ENCODE measurements around the gene P2RX3.
"Not testable (repeated sequence)": the region's sequence is repeated elsewhere in the genome, so short reads cannot be mapped to it uniquely, and the experiment has no call there.

The P2RX3 gene

DNA sequence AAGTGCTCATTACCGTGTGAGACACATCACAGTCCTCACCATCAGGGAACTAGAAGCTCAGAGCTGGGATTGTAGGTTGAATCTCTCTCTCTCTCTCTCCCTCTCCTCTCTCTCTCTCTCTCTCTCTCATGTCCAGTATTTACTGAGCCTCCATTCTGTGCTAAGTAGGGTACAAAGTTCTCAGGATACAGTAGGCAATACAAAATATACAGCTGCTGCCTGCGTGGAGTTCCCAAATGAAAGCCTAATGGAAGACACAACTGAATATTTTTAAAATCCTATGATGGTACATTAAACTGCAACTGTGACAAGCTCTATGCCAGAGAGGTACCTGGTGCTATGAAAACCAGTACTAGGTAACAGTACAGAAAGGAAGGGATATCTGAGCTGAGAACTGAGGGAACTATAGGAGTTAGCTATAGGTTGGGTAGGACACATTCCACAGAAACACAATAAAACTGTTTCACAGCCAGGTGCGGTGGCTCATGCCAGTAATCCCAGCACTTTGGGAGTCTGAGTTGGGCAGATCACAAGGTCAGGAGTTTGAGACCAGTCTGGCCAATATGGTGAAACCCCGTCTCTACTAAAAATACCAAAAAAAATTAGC is 61.9 kb downstream of the P2RX3 start:
- in situ Hi-C loops (cut with MboI; ENCODE audit: low pct_unique_long_range_greater_than_20kb, low sequenced_read_pairs, unreplicated experiment), result no loop called here
- TF ChIP-seq, protein P1, sequence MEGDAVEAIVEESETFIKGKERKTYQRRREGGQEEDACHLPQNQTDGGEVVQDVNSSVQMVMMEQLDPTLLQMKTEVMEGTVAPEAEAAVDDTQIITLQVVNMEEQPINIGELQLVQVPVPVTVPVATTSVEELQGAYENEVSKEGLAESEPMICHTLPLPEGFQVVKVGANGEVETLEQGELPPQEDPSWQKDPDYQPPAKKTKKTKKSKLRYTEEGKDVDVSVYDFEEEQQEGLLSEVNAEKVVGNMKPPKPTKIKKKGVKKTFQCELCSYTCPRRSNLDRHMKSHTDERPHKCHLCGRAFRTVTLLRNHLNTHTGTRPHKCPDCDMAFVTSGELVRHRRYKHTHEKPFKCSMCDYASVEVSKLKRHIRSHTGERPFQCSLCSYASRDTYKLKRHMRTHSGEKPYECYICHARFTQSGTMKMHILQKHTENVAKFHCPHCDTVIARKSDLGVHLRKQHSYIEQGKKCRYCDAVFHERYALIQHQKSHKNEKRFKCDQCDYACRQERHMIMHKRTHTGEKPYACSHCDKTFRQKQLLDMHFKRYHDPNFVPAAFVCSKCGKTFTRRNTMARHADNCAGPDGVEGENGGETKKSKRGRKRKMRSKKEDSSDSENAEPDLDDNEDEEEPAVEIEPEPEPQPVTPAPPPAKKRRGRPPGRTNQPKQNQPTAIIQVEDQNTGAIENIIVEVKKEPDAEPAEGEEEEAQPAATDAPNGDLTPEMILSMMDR (IDR thresholded peaks at IDR 0.05; ENCODE audit: extremely low read depth, insufficient read depth, missing control alignments), result no peak
- no peak for DNase-seq (ENCODE audit: low spot score)

DNA sequence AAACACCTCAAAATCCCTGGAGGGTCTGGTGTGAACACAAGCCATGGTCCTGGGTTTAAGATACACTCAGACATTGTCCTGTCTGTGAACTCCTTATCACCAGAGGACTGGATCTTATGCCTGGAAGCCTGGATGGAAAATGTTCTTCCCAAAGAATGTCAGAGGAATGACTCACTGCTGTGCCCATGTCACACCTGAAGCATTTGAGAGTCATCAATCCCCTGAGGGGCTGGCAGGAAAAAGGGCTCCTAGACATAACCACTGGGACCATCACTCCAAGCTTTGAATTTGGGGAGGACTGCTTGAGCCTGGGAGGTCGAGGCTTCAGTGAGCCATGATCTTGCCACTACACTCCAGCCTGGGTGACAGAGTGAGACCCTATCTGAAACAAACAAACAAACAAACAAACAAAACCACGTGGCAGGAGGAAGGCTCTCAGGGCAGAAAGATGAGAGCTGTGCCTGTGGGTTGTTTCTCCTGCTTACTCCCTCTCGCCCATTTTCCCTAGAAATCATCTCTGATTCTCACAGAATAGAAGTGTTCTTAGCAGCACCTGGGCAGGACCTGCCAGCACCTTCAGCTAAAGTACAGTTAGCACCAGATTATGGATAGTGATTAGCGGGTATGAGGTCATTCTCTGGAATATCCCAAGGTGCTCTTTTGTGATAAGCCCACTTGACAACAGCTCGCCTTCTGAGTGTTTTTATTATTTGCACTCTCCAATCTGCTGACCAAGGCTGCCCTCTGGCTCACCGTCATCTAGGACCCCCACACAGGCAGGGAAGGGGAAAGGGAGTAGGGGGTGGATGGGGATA is 64.2 kb downstream of the P2RX3 start:
- TF ChIP-seq, protein P1 (IDR thresholded peaks at IDR 0.05; ENCODE audit: extremely low read depth, insufficient read depth, missing control alignments), result no peak
- no peak for DNase-seq (ENCODE audit: low spot score)
- in situ Hi-C loops (cut with MboI; ENCODE audit: low pct_unique_long_range_greater_than_20kb, low sequenced_read_pairs, unreplicated experiment), result no loop called here

DNA sequence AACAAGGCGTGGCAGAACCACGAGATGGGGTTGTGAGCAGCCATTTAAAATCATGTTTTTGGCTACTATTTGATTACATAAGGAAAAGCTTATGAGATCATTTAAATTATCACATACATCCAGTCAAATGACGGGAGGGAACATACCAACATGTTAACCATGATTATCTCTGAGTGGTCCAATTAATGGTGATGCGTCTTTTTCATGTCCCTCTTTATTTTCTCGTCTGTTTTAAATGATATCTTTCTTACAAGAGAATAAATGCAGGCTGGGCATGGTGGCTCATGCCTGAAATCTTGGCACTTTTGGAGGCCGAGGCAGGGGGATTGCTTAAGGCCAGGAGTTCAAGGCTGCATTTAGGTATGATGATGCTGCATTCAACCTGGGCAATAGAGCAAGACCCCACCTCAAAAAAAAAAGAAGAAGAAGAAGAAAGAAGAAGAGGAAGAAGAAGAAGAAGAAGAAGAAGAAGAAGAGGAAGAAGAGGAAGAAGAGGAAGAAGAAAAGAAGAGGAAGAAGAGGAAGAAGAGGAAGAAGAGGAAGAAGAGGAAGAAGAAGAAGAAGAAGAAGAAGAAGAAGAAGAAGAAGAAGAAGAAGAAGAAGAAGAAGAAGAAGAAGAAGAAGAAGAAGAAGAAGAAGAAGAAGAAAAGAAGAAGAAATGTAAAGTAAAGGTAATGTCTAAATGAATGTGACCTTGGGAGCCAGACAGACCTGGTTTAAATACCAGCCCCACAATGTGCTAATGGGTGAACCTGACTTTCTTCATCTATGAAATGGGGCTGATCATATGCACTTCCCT is 65.0 kb downstream of the P2RX3 start:
- in situ Hi-C loops (cut with MboI; ENCODE audit: low pct_unique_long_range_greater_than_20kb, low sequenced_read_pairs, unreplicated experiment); DNase-seq (ENCODE audit: low spot score): not testable (repeated sequence)

DNA sequence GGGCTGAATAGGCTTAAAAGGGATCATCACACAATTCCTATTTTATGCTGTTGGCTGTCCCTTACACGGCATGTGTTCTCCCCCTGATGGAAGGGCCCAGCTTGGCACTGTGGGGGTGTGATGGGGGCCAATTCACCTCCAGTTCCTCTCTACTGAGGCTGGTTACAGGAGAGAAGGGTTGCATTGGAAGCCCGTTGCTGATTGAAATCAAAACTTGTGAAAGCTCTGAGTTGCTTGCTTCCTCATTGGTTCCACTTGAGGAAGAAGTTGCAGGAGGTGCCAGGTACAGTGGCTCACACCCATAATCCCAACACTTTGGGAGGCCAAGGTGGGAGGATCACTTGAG is 65.6 kb downstream of the P2RX3 start:
- in situ Hi-C loops (cut with MboI; ENCODE audit: low pct_unique_long_range_greater_than_20kb, low sequenced_read_pairs, unreplicated experiment), result no loop called here
- no peak for DNase-seq (ENCODE audit: low spot score)
- TF ChIP-seq, protein P1 (IDR thresholded peaks at IDR 0.05; ENCODE audit: extremely low read depth, insufficient read depth, missing control alignments), result no peak

DNA sequence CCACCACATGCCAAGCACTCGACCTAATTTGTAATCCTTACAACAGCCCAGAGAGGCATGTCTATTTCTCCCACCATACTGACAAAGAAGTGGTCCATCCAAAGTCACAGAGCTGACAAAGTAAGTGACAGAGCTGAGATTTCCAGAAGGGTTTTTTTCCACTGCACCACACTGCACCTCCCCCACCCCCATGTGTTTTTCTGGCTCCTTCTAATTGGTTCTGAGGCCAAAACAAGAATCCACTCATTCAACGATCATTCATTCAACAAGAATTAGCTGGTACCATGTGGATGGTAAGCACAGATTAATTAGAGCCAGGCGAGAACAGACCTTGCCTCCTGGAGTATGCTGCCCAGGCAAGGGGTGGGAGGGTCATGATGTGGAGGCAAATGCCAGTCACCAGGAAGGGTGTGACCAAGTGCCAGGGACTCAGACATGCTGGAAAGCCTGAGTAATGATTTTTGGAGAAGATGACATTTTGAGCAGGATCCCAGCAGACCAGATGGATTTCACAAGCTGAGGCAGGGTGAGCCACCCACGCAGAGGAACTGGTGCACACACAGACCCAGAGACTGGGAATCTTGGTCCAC is 67.2 kb downstream of the P2RX3 start:
- in situ Hi-C loops (cut with MboI; ENCODE audit: low pct_unique_long_range_greater_than_20kb, low sequenced_read_pairs, unreplicated experiment), result no loop called here
- no peak for DNase-seq (ENCODE audit: low spot score)
- TF ChIP-seq, protein P1 (IDR thresholded peaks at IDR 0.05; ENCODE audit: extremely low read depth, insufficient read depth, missing control alignments), result no peak

DNA sequence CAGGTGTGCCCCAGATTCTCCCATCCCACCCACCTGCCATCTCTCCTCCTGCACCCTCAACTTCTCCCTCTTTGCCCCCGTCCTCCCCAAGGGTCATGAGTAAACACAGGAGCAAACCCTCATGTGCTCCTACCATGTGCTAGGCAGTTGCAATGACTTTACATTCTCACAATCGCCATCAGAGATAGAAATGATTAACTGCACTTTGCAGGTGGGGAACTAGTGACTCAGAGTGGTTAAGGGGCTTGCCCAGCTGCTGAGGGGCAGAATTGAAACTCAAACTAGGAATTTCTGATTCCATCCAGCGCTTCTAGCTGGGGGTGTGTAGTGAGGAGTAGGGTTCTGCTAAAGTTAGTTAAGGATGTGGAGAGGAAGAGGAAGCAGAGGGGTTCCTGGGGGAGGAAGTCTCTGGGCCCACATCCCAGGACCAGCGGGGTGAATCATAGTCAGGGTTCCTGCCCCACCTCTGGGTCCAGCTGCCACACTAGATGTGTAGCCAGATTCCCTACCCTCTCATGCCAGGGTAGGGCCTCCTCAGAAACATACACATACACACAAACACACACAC is 68.3 kb downstream of the P2RX3 start:
- peak; percentile 52 for DNase-seq (ENCODE audit: low spot score)
- TF ChIP-seq, protein P1 (IDR thresholded peaks at IDR 0.05; ENCODE audit: extremely low read depth, insufficient read depth, missing control alignments), result no peak
- in situ Hi-C loops (cut with MboI; ENCODE audit: low pct_unique_long_range_greater_than_20kb, low sequenced_read_pairs, unreplicated experiment), result no loop called here

Data from GM13977 (cell line).